GM12878 (cell line): ENCODE results near the gene ABR. TPM values are rescaled to one million over a fixed set of nuclear protein-coding genes. Genes with fewer than 3 reads are reported as not detected.

Source experiments
- ATAC-seq: fragments of 200-7000 bp; cut with Tn5 transposase; 3 replicates; pipeline ENCODE4 v1.9.1; 2020; ENCODE audit warnings: mild to moderate bottlenecking, moderate library complexity
- BruUV-seq: library from RNA; stranded (reverse); fragments of 400-500 nt; replicated peaks from 2 replicates; lab custom pipeline; 2021; lab: Mats Ljungman, UMichigan
- CTCF ChIA-PET: fragments of 300-600 bp; sonication (Branson Sonifier 250); formaldehyde crosslinking; extraction: SDS; loops from one replicate; lab custom pipeline; 2021; ENCODE audit warnings: inconsistent platforms; lab: Yijun Ruan, JAX
- POLR2A ChIA-PET: fragments of 350-600 bp; formaldehyde crosslinking; extraction: SDS; loops from one replicate; lab custom pipeline; 2021; ENCODE audit warnings: inconsistent platforms; lab: Charles Lee
- RAD21 ChIA-PET: fragments of 300-600 bp; sonication (Branson Sonifier 250); formaldehyde crosslinking; loops from one replicate; lab custom pipeline; 2023; ENCODE audit warnings: antibody characterized with exemption; ENCODE audit not compliant: unreplicated experiment; lab: Charles Lee
- SMC1A ChIA-PET: fragments of 300-600 bp; sonication (Branson Sonifier 250); formaldehyde crosslinking; loops from one replicate; lab custom pipeline; 2023; ENCODE audit not compliant: unreplicated experiment, uncharacterized antibody; lab: Charles Lee
- DNase-seq: peaks from one replicate; pipeline ENCODE4 v3.0.0-alpha.2; 2011; ENCODE audit warnings: low read depth, low spot score
- FAIRE-seq: peaks from 3 replicates; lab custom pipeline; 2011; peaks lifted over from hg19 to GRCh38; lab: Jason Lieb, UNC
- H2AFZ ChIP-seq: 2 replicates; pipeline ENCODE4 v1.6.0; 2011; ENCODE audit warnings: low read depth, low read length, control low read depth; ENCODE audit not compliant: control insufficient read depth
- H3K27ac ChIP-seq: 2 replicates; pipeline ENCODE4 v1.5.1; 2011; ENCODE audit warnings: control low read depth; ENCODE audit not compliant: control insufficient read depth, insufficient read depth
- H3K27me3 ChIP-seq, 2 experiments: replicated peaks in 1 of 2; 2 replicates each; pipeline versions ENCODE4 v1.6.0 to v1.6.1; 2011; ENCODE audit warnings: low read length in 1 of 2; ENCODE audit not compliant: control insufficient read depth in 2 of 2, insufficient read depth in 2 of 2
- H3K36me3 ChIP-seq, 2 experiments: 2 replicates each; pipeline ENCODE4 v1.5.1; 2011; ENCODE audit warnings: low read length in 1 of 2; ENCODE audit not compliant: control insufficient read depth in 2 of 2, insufficient read depth in 2 of 2
- H3K4me1 ChIP-seq: 2 replicates; pipeline ENCODE4 v1.6.1; 2011; ENCODE audit warnings: mild to moderate bottlenecking, low read length, moderate library complexity, mixed read lengths; ENCODE audit not compliant: control insufficient read depth, insufficient read depth
- H3K4me2 ChIP-seq: 2 replicates; pipeline ENCODE4 v1.6.0; 2011; ENCODE audit warnings: control low read depth; ENCODE audit not compliant: control insufficient read depth, insufficient read depth
- H3K4me3 ChIP-seq: fragments of 200-600 bp; sonication (generic); 2 replicates; pipeline ENCODE4 v1.5.1; 2016
- H3K79me2 ChIP-seq: 2 replicates; pipeline ENCODE4 v1.6.0; 2011; ENCODE audit warnings: low read length; ENCODE audit not compliant: control insufficient read depth, insufficient read depth
- H3K9ac ChIP-seq: 2 replicates; pipeline ENCODE4 v1.8.0; 2011; ENCODE audit warnings: low read length, control low read depth, mixed read lengths; ENCODE audit not compliant: control insufficient read depth, insufficient read depth
- H3K9me3 ChIP-seq: replicated peaks from 3 replicates; pipeline ENCODE4 v1.5.1; 2011; ENCODE audit warnings: mild to moderate bottlenecking, low read length; ENCODE audit not compliant: control insufficient read depth, insufficient read depth
- H4K20me1 ChIP-seq: 2 replicates; pipeline ENCODE4 v1.6.0; 2011; ENCODE audit not compliant: control insufficient read depth, insufficient read depth
- ATF2 ChIP-seq: IDR thresholded peaks from 2 replicates; pipeline ENCODE4 v1.6.1; 2012; ENCODE audit warnings: low read length, inconsistent platforms
- BACH1 ChIP-seq: fragments of 450-650 bp; IDR thresholded peaks from 2 replicates; pipeline ENCODE4 v1.6.1; 2017; ENCODE audit warnings: mild to moderate bottlenecking, borderline replicate concordance
- BCL3 ChIP-seq: IDR thresholded peaks from 2 replicates; pipeline ENCODE4 v1.6.1; 2011; ENCODE audit warnings: borderline replicate concordance, low read depth, mild to moderate bottlenecking, moderate library complexity, low read length; ENCODE audit not compliant: insufficient read depth, poor library complexity, severe bottlenecking
- MYB ChIP-seq: fragments of 150-350 bp; IDR thresholded peaks from 2 replicates; pipeline ENCODE4 v1.6.1; 2014; ENCODE audit warnings: mild to moderate bottlenecking, low read depth, low read length, borderline replicate concordance
- NBN ChIP-seq: fragments of 450-650 bp; IDR thresholded peaks from 2 replicates; pipeline ENCODE4 v1.6.1; 2016
- PBX3 ChIP-seq: IDR thresholded peaks from 2 replicates; pipeline ENCODE4 v1.6.1; 2011; ENCODE audit warnings: mild to moderate bottlenecking, low read depth, low read length, moderate library complexity; ENCODE audit not compliant: insufficient replicate concordance
- SPI1 ChIP-seq: IDR thresholded peaks from 2 replicates; pipeline ENCODE4 v1.6.1; 2011; ENCODE audit warnings: low read depth, mild to moderate bottlenecking, low read length, moderate library complexity, borderline replicate concordance; ENCODE audit not compliant: insufficient read depth
- WGBS: methylation state at CpG from one replicate; pipeline ENCODE4 v1.1.6; 2016; ENCODE audit warnings: low lambda C conversion rate; ENCODE audit not compliant: insufficient replicate concordance, insufficient coverage; ENCODE audit errors: missing lambda C conversion rate; 5-methylcytosine and 5-hydroxymethylcytosine counted together
- in situ Hi-C: fragments of 300-500 bp; cut with MboI; formaldehyde crosslinking; loops from 9 replicates; pipeline ENCODE4 v1.14.3; 2018; ENCODE audit warnings: mixed read lengths
- intact Hi-C: fragments of 100-400 bp; cut with micrococcal nuclease; formaldehyde crosslinking; loops from one replicate; pipeline ENCODE4 v1.14.2; 2022; ENCODE audit not compliant: unreplicated experiment
- polyA plus RNA-seq, 11 experiments: library from polyadenylated mRNA; depleted of rRNA in 4 of 11; unstranded in 6 of 11; stranded (reverse) in 5 of 11; fragments of >200 nt; fragmentation: Nextera tagmentation in 4 of 11; fragmentation: Illumina TruSeq in 1 of 11; extraction: Ambion mirVana in 4 of 11; extraction: Trizol in 1 of 11; gene quantifications; 1 replicate in 1 of 11; 2 replicates in 10 of 11; pipeline versions ENCODE4 v1.2.1 to v1.2.3, GENCODE V29; 2011 to 2016; ENCODE audit warnings: inconsistent platforms in 2 of 11, missing spikeins in 2 of 11, low read depth in 1 of 11
- total RNA-seq, 4 experiments: library from RNA; depleted of rRNA in 3 of 4; stranded (reverse); fragments of >200 nt in 3 of 4; fragmentation: Illumina TruSeq in 1 of 4; extraction: Trizol in 1 of 4; gene quantifications; 2 replicates each; pipeline versions ENCODE4 v1.2.1 to v1.2.3, GENCODE V29; 2013 to 2021
- TF ChIP-seq, protein P1 (sequence below): fragments of 450-650 bp; conservative IDR thresholded peaks from 2 replicates; pipeline ENCODE4 v1.6.1; 2017; ENCODE audit warnings: mild to moderate bottlenecking, moderate library complexity
- TF ChIP-seq, protein P2 (sequence below): fragments of 450-650 bp; formaldehyde crosslinking; IDR thresholded peaks from 2 replicates; pipeline ENCODE4 v1.4.0; 2020; ENCODE audit warnings: mild to moderate bottlenecking, moderate library complexity

ABR gene
- total and polyA plus RNA-seq, 10 of the 15 experiments (the other 5 are each of a cell fraction or from before 2014, with no cell fraction given): 1.4 to 112 (median 30.0) TPM

- TF ChIP-seq MYB (no peak), SPI1 (no peak), BACH1 (no peak), ATF2 (no peak)
- TF ChIP-seq, protein P1, sequence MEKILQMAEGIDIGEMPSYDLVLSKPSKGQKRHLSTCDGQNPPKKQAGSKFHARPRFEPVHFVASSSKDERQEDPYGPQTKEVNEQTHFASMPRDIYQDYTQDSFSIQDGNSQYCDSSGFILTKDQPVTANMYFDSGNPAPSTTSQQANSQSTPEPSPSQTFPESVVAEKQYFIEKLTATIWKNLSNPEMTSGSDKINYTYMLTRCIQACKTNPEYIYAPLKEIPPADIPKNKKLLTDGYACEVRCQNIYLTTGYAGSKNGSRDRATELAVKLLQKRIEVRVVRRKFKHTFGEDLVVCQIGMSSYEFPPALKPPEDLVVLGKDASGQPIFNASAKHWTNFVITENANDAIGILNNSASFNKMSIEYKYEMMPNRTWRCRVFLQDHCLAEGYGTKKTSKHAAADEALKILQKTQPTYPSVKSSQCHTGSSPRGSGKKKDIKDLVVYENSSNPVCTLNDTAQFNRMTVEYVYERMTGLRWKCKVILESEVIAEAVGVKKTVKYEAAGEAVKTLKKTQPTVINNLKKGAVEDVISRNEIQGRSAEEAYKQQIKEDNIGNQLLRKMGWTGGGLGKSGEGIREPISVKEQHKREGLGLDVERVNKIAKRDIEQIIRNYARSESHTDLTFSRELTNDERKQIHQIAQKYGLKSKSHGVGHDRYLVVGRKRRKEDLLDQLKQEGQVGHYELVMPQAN: no peak
- TF ChIP-seq, all 136 proteins: peak for 0
These were observed 28.7 kb downstream of the ABR start (continued) for GRCh38 chr17:1150863-1151600.

GRCh38 chr17:1149869-1150268, 29.9 kb downstream of the ABR start:
- no peak overlapping the region for H3K4me2 ChIP-seq
- no TSS peak for BruUV-seq
- no peak for ATAC-seq
- H3K4me3 ChIP-seq: no peak overlapping the region
- in situ Hi-C loops: no loop called here
- POLR2A ChIA-PET: no interaction called here
- H4K20me1 ChIP-seq: no peaks in the 10 kb centered on the region; the same call in 1 of the 2 replicates
- H3K9ac ChIP-seq: no peak overlapping the region
- SMC1A ChIA-PET: no interaction called here
- no peak for FAIRE-seq
- peaks cover 2 to 3% of the 10 kb centered on the region in 2 experiments; a peak in 3 of 4 replicates for H3K36me3 ChIP-seq
- DNase-seq: no peak
- intact Hi-C loops: no loop called here
- peaks cover 2% of the 10 kb centered on the region; the same call in 1 of the 2 replicates for H3K79me2 ChIP-seq
- H3K4me1 ChIP-seq: no peaks in the 10 kb centered on the region
- H2AFZ ChIP-seq: no peak overlapping the region
- no peaks in the 10 kb centered on the region for H3K27me3 ChIP-seq
- RAD21 ChIA-PET: interaction anchor here (1.6 kb wide), 1 partner anchor 27 kb away, joined by 3 read pairs; no protein-coding TSS in a partner anchor
- CTCF ChIA-PET: interaction anchor here (0.7 to 1.3 kb wide), 3 partner anchors 13 to 38 kb away, joined by 3 to 4 read pairs (median 3); no protein-coding TSS in a partner anchor
- no peak overlapping the region for H3K27ac ChIP-seq
- WGBS: 84% methylated on average over 13 of the region's 13 CpGs
- no peaks in the 10 kb centered on the region; the same call in 2 of the 3 replicates for H3K9me3 ChIP-seq
- no peak for TF ChIP-seq BCL3
- no peak for TF ChIP-seq PBX3
- no peak for TF ChIP-seq NBN
- TF ChIP-seq, protein P2, sequence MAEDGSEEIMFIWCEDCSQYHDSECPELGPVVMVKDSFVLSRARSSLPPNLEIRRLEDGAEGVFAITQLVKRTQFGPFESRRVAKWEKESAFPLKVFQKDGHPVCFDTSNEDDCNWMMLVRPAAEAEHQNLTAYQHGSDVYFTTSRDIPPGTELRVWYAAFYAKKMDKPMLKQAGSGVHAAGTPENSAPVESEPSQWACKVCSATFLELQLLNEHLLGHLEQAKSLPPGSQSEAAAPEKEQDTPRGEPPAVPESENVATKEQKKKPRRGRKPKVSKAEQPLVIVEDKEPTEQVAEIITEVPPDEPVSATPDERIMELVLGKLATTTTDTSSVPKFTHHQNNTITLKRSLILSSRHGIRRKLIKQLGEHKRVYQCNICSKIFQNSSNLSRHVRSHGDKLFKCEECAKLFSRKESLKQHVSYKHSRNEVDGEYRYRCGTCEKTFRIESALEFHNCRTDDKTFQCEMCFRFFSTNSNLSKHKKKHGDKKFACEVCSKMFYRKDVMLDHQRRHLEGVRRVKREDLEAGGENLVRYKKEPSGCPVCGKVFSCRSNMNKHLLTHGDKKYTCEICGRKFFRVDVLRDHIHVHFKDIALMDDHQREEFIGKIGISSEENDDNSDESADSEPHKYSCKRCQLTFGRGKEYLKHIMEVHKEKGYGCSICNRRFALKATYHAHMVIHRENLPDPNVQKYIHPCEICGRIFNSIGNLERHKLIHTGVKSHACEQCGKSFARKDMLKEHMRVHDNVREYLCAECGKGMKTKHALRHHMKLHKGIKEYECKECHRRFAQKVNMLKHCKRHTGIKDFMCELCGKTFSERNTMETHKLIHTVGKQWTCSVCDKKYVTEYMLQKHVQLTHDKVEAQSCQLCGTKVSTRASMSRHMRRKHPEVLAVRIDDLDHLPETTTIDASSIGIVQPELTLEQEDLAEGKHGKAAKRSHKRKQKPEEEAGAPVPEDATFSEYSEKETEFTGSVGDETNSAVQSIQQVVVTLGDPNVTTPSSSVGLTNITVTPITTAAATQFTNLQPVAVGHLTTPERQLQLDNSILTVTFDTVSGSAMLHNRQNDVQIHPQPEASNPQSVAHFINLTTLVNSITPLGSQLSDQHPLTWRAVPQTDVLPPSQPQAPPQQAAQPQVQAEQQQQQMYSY (CRISPR knock-in tag): no peak
